ENCODE measurements around the gene MPI.
A peak's percentile ranks its signal among the peaks of the same experiment; 100 is the strongest.

Gene MPI

GRCh38 chr15:74889883-74890664 lies at the start of gene MPI:
Gene MPI (plus strand): TSS chr15:74890042. CDS start chr15:74890074, 32 bp downstream.
- peak; percentile 91 for DNase-seq

GRCh38 chr15:74840851-74841775 lies 48.7 kb upstream of the MPI start:
- no peak for DNase-seq

GRCh38 chr15:74841891-74842373 lies 47.9 kb upstream of the MPI start:
- DNase-seq: no peak

- peak; percentile 94 for DNase-seq
Observed at GRCh38 chr15:74842581-74843444, 47.0 kb upstream of the MPI start, which contains the start of gene ULK3. Gene ULK3 (minus strand): TSS chr15:74843156. CDS start chr15:74843105, 51 bp downstream.

GRCh38 chr15:74843445-74843828 lies 46.4 kb upstream of the MPI start:
- no peak for DNase-seq

- DNase-seq: no peak
Observed at GRCh38 chr15:74843891-74844299, 45.9 kb upstream of the MPI start.

- DNase-seq: no peak
Observed at GRCh38 chr15:74844319-74845207, 45.3 kb upstream of the MPI start.

GRCh38 chr15:74845208-74845568 lies 44.7 kb upstream of the MPI start:
- no peak for DNase-seq

- DNase-seq: no peak
Observed at GRCh38 chr15:74845581-74845980, 44.3 kb upstream of the MPI start.

GRCh38 chr15:74847432-74847831 lies 42.4 kb upstream of the MPI start:
- DNase-seq: no peak

GRCh38 chr15:74850393-74850792 lies 39.4 kb upstream of the MPI start:
- DNase-seq: no peak

GRCh38 chr15:74851960-74852359 lies 37.9 kb upstream of the MPI start:
- DNase-seq: no peak

GRCh38 chr15:74854453-74855022 lies 35.3 kb upstream of the MPI start:
- DNase-seq: no peak

- DNase-seq: peak; percentile 65
Observed at GRCh38 chr15:74855857-74856256, 34.0 kb upstream of the MPI start.

- no peak for DNase-seq
Observed at GRCh38 chr15:74856537-74856936, 33.3 kb upstream of the MPI start.

GRCh38 chr15:74857082-74857655 lies 32.7 kb upstream of the MPI start:
- no peak for DNase-seq

- no peak for DNase-seq
Observed at GRCh38 chr15:74857671-74858368, 32.0 kb upstream of the MPI start.

GRCh38 chr15:74858369-74858740 lies 31.5 kb upstream of the MPI start:
- no peak for DNase-seq

- no peak for DNase-seq
Observed at GRCh38 chr15:74863239-74864056, 26.4 kb upstream of the MPI start.
